Fibroblast of lung (primary cell): ENCODE data around the gene AMN.

Experiments used
- CTCF ChIP-seq, 2 donors: IDR thresholded peaks in 1 of 2; conservative IDR thresholded peaks in 1 of 2; 1 replicate in 1 of 2; 2 replicates in 1 of 2; pipeline ENCODE4 v1.5.1; 2011 to 2012; ENCODE audit warnings: low read length in 2 of 2, control low read depth in 1 of 2, inconsistent platforms in 1 of 2, low read depth in 1 of 2, mild to moderate bottlenecking in 1 of 2
- EZH2 ChIP-seq: IDR thresholded peaks from 2 replicates; pipeline ENCODE4 v1.5.1; 2012; ENCODE audit warnings: low read length, control low read depth, mild to moderate bottlenecking; ENCODE audit errors: missing control alignments

DNA sequence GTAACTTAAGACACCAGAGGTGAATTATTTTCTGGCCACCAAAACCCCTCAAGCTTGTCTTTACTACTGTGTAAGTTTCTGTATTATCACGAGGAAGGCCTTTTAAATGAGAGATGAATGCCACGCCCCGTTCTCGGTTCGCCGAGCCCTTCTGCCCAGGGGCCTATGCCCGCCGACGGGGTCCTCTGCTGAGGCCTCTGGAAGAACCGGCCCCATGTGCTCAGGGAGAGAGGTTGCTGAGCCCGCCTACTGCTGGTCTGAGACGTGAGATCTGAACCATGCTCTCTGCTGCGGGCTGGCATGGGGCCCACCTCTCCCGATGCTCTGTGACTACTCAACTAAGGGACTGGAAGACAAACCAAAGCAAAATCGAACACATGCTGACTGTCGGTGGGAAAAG, 21.0 kb downstream of the AMN start:
- TF ChIP-seq CTCF (conservative IDR thresholded peaks at IDR 0.05 in 1 of 2, IDR thresholded peaks at IDR 0.05 in 1 of 2; ENCODE audit: low read depth in 1 of 2, low read length in 2 of 2) = no peak
- no peak for TF ChIP-seq EZH2
